GM08714 (cell line): Measurements from ENCODE around the gene KRTAP9-6.

ENCODE experiments used
- H3K4me3 ChIP-seq: fragments of 200-500 bp; sonication (Bioruptor generic); 2 replicates; pipeline ENCODE4 v1.5.1; 2014; ENCODE audit warnings: mild to moderate bottlenecking, low read length, inconsistent platforms
- ZNF274 ChIP-seq: IDR thresholded peaks from 2 replicates; pipeline ENCODE4 v1.6.1; 2012; ENCODE audit warnings: mild to moderate bottlenecking, low read depth, low read length

KRTAP9-6 gene

GRCh38 chr17:41301916-41302901 is 37.0 kb downstream of the KRTAP9-6 start, which contains the start of gene KRTAP29-1:
Gene KRTAP29-1, minus strand, starts transcription at chr17:41302851. Its CDS starts 0 bp downstream, at chr17:41302851.
- H3K4me3 ChIP-seq: no peak within 1 kb of the TSS
- no peak for TF ChIP-seq ZNF274

GRCh38 chr17:41302981-41303380 is 37.8 kb downstream of the KRTAP9-6 start:
- no peak overlapping the region for H3K4me3 ChIP-seq
- no peak for TF ChIP-seq ZNF274

- no peak overlapping the region for H3K4me3 ChIP-seq
- TF ChIP-seq ZNF274: no peak
Observed at GRCh38 chr17:41304091-41304490, 38.9 kb downstream of the KRTAP9-6 start.

GRCh38 chr17:41307647-41308046 is 42.5 kb downstream of the KRTAP9-6 start:
- no peak overlapping the region for H3K4me3 ChIP-seq
- no peak for TF ChIP-seq ZNF274

GRCh38 chr17:41308251-41308917 is 43.2 kb downstream of the KRTAP9-6 start:
- TF ChIP-seq ZNF274: no peak
- H3K4me3 ChIP-seq: no peak overlapping the region

GRCh38 chr17:41308918-41309359 is 43.8 kb downstream of the KRTAP9-6 start, which contains the start of gene KRTAP16-1:
Gene KRTAP16-1, minus strand, starts transcription at chr17:41309309. Its CDS starts 56 bp downstream, at chr17:41309253.
- no peak within 1 kb of the TSS for H3K4me3 ChIP-seq
- TF ChIP-seq ZNF274: no peak

GRCh38 chr17:41311111-41311510 is 45.9 kb downstream of the KRTAP9-6 start:
- H3K4me3 ChIP-seq: no peak overlapping the region
- TF ChIP-seq ZNF274: no peak

GRCh38 chr17:41315204-41315794 is 50.1 kb downstream of the KRTAP9-6 start, which contains the start of gene KRTAP17-1:
Gene KRTAP17-1, minus strand, starts transcription at chr17:41315710. Its CDS starts 60 bp downstream, at chr17:41315650.
- TF ChIP-seq ZNF274: no peak

More at GRCh38 chr17:41315204-41315794, 50.1 kb downstream of the KRTAP9-6 start, which contains the start of gene KRTAP17-1:
- H3K4me3 ChIP-seq: no peak within 1 kb of the TSS
